Transverse colon (tissue), 4 donors: ENCODE measurements around the gene MBTPS2. TPM values are rescaled to one million over a fixed set of nuclear protein-coding genes. Genes with fewer than 3 reads are reported as not detected.

Source experiments
- DNase-seq: peaks from one replicate; pipeline ENCODE4 v3.0.0-alpha.2; 2019
- H3K27ac ChIP-seq, 4 donors: fragments of 200-600 bp; sonication (generic); 2 replicates each; pipeline ENCODE4 v1.5.1; 2016 to 2018; ENCODE audit warnings: inconsistent platforms in 4 of 4
- H3K27me3 ChIP-seq: fragments of 200-600 bp; sonication (generic); 2 replicates; pipeline ENCODE4 v1.5.1; 2017; ENCODE audit warnings: inconsistent platforms
- H3K36me3 ChIP-seq, 4 donors: fragments of 200-600 bp; sonication (generic); 2 replicates each; pipeline ENCODE4 v1.5.1; 2017 to 2019; ENCODE audit warnings: inconsistent platforms in 4 of 4
- H3K4me1 ChIP-seq, 4 donors: fragments of 200-600 bp; sonication (generic); 2 replicates each; pipeline ENCODE4 v1.5.1; 2017 to 2020; ENCODE audit warnings: inconsistent platforms in 4 of 4
- H3K4me3 ChIP-seq, 4 donors: fragments of 200-600 bp; sonication (generic); 1 replicate in 1 of 4; 2 replicates in 3 of 4; pipeline versions ENCODE4 v1.5.1 to v1.6.1; 2017 to 2019; ENCODE audit warnings: inconsistent platforms in 4 of 4
- H3K9me3 ChIP-seq, 2 donors: fragments of 200-600 bp; sonication (generic); 2 replicates each; pipeline ENCODE4 v1.5.1; 2017 to 2019; ENCODE audit warnings: inconsistent platforms in 2 of 2
- EP300 ChIP-seq: sonication (generic); formaldehyde crosslinking; IDR thresholded peaks from one replicate; pipeline ENCODE4 v1.6.1; 2017; ENCODE audit warnings: antibody characterized with exemption, low read depth
- POLR2A ChIP-seq: fragments of 450-650 bp; IDR thresholded peaks from one replicate; pipeline ENCODE4 v1.6.1; 2016; ENCODE audit warnings: antibody characterized with exemption, mild to moderate bottlenecking, moderate library complexity
- POLR2AphosphoS5 ChIP-seq, 3 donors: sonication (generic); formaldehyde crosslinking; IDR thresholded peaks; one replicate each; pipeline ENCODE4 v1.6.1; 2016; ENCODE audit warnings: antibody characterized with exemption in 3 of 3
- WGBS, 2 donors: methylation state at CpG; one replicate each; pipeline ENCODE4 v1.1.5; 2018; ENCODE audit warnings: low coverage in 1 of 2; 5-methylcytosine and 5-hydroxymethylcytosine counted together
- in situ Hi-C, 4 donors: fragments of 200-750 bp; cut with MboI; loops; one replicate each; pipeline versions ENCODE4 v1.15.0 to v1.15.1; 2017; ENCODE audit warnings: low sequenced_read_pairs in 3 of 4, low pct_ligation_motif_present in 1 of 4, low pct_unique_long_range_greater_than_20kb in 1 of 4
- intact Hi-C: fragments of 100-400 bp; cut with DNase I; formaldehyde crosslinking; loops from one replicate; pipeline ENCODE4 v1.15.1; 2023; ENCODE audit warnings: low total_unique reads
- total RNA-seq, 4 donors: library from RNA; depleted of rRNA; stranded (reverse); fragments of >200 nt; gene quantifications; one replicate each; pipeline ENCODE4 v1.1.0, GENCODE V29; 2016
- TF ChIP-seq, protein P1 (sequence below), 5 experiments: fragments of 200-600 bp in 3 of 5; fragments of 450-650 bp in 2 of 5; sonication (generic) in 3 of 5; IDR thresholded peaks; 1 replicate in 2 of 5; 2 replicates in 3 of 5; pipeline ENCODE4 v1.5.1; 2016 to 2017; ENCODE audit warnings: antibody characterized with exemption in 5 of 5, inconsistent platforms in 3 of 5, mild to moderate bottlenecking in 2 of 5, moderate library complexity in 1 of 5

Gene MBTPS2
- total RNA-seq, 4 donors from 2014 or later = 1.8 to 7.8 (median 4.7) TPM

DNA sequence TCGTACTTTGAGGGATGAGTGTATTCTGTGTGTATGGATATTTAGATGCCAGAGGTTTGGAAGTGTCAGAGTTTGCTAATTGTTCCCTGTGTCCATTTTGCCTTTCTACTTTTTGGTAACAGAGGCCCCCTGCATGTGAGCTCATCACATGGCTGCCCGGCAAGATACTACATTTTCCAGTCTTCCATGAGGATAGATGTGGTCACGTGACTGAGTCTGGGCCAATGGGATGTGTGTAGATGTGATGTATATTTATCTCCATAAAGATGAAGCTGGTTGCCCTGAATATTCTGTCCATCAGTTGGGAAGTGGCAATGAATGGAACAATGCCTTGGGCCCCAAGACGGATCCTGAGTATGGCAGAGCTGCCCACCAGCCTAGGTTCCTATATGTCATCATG is 72.1 kb downstream of the MBTPS2 start:
- H3K4me3 ChIP-seq = no peak overlapping the region
- intact Hi-C loops (no loop called here), in situ Hi-C loops (no loop called here)
- DNase-seq = no peak
- H3K36me3 ChIP-seq = no peaks in the 10 kb centered on the region
- TF ChIP-seq, protein P1, sequence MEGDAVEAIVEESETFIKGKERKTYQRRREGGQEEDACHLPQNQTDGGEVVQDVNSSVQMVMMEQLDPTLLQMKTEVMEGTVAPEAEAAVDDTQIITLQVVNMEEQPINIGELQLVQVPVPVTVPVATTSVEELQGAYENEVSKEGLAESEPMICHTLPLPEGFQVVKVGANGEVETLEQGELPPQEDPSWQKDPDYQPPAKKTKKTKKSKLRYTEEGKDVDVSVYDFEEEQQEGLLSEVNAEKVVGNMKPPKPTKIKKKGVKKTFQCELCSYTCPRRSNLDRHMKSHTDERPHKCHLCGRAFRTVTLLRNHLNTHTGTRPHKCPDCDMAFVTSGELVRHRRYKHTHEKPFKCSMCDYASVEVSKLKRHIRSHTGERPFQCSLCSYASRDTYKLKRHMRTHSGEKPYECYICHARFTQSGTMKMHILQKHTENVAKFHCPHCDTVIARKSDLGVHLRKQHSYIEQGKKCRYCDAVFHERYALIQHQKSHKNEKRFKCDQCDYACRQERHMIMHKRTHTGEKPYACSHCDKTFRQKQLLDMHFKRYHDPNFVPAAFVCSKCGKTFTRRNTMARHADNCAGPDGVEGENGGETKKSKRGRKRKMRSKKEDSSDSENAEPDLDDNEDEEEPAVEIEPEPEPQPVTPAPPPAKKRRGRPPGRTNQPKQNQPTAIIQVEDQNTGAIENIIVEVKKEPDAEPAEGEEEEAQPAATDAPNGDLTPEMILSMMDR (IDR thresholded peaks at IDR 0.05) = no peak
- no peak for TF ChIP-seq EP300
- TF ChIP-seq POLR2AphosphoS5 (IDR thresholded peaks at IDR 0.05) = no peak
- no peak for TF ChIP-seq POLR2A
- 88% methylated on average over 4 of the region's 4 CpGs; no CpG with 5 or more reads in 1 of the 2 donors for WGBS, 2 donors
- H3K27ac ChIP-seq = no peak overlapping the region
- no peaks in the 10 kb centered on the region for H3K4me1 ChIP-seq
- H3K9me3 ChIP-seq = no peaks in the 10 kb centered on the region
- H3K27me3 ChIP-seq = no peaks in the 10 kb centered on the region

- WGBS, 2 donors = 80% methylated on average over 1 of the region's 1 CpG; no CpG with 5 or more reads in 1 of the 2 donors
- no peaks in the 10 kb centered on the region for H3K36me3 ChIP-seq
- H3K4me1 ChIP-seq = no peaks in the 10 kb centered on the region
- H3K4me3 ChIP-seq = no peak overlapping the region
- DNase-seq = no peak
- TF ChIP-seq POLR2AphosphoS5 (IDR thresholded peaks at IDR 0.05) = no peak
- TF ChIP-seq EP300 = no peak
- TF ChIP-seq, protein P1 (IDR thresholded peaks at IDR 0.05) = no peak
- no peak for TF ChIP-seq POLR2A
- no peaks in the 10 kb centered on the region for H3K9me3 ChIP-seq
- intact Hi-C loops = no loop called here
- in situ Hi-C loops = no loop called here
- H3K27me3 ChIP-seq = no peaks in the 10 kb centered on the region
- no peak overlapping the region for H3K27ac ChIP-seq
These were observed 72.8 kb downstream of the MBTPS2 start for GRCh38 chrX:21912220-21912619.

- intact Hi-C loops (no loop called here), in situ Hi-C loops (no loop called here)
- Histone ChIP-seq H3K27me3 (no peaks in the 10 kb centered on the region), H3K36me3 (no peaks in the 10 kb centered on the region), H3K9me3 (no peaks in the 10 kb centered on the region), H3K4me3 (no peak overlapping the region), H3K27ac (no peak overlapping the region), H3K4me1 (no peaks in the 10 kb centered on the region)
- DNase-seq = no peak
- 92% methylated on average over 4 of the region's 4 CpGs; no CpG with 5 or more reads in 1 of the 2 donors for WGBS, 2 donors
- TF ChIP-seq, protein P1 (IDR thresholded peaks at IDR 0.05) = no peak
- TF ChIP-seq POLR2AphosphoS5 (IDR thresholded peaks at IDR 0.05) = no peak
- no peak for TF ChIP-seq EP300
- TF ChIP-seq POLR2A = no peak
These were observed 73.6 kb downstream of the MBTPS2 start for GRCh38 chrX:21912989-21913388.

DNA sequence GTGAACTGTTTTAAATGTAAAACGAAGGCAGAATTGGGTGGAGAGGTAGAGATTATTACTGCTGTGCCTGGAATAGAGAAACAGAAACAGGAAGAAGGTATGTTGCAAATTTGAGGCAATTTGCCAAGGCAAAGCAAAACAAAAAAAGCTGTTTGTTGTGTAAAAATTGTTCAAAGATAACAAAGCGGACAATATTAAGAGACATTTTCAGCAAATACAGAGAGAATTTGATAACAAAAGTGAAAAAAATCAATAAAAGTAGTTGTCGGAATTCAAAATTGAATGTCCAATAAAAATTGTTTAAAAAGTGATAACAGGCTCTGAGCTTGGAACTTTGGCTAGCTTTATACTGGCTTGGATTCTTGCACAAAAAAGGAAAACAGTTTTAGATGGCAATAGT is 86.7 kb downstream of the MBTPS2 start:
- no peaks in the 10 kb centered on the region for H3K27me3 ChIP-seq
- no peaks in the 10 kb centered on the region for H3K4me1 ChIP-seq
- intact Hi-C loops (no loop called here), in situ Hi-C loops (loop anchor here in 1 of 4 donors (25.0 kb wide), 1 partner anchor 89 kb away; the partner anchor contains the start of gene MBTPS2)
- H3K36me3 ChIP-seq = no peaks in the 10 kb centered on the region
- H3K27ac ChIP-seq = peak overlapping the region in 1 of 4 donors; percentile 31
- no peak for DNase-seq
- 20 to 60% methylated on average over 1 to 3 of the region's 3 CpGs for WGBS, 2 donors
- H3K4me3 ChIP-seq = no peak overlapping the region
- no peak for TF ChIP-seq POLR2AphosphoS5 (IDR thresholded peaks at IDR 0.05)
- no peak for TF ChIP-seq EP300
- TF ChIP-seq, protein P1 (IDR thresholded peaks at IDR 0.05) = no peak
- TF ChIP-seq POLR2A = no peak
- H3K9me3 ChIP-seq = no peaks in the 10 kb centered on the region
